ENCODE data around the gene CLEC16A.

CLEC16A gene

DNA sequence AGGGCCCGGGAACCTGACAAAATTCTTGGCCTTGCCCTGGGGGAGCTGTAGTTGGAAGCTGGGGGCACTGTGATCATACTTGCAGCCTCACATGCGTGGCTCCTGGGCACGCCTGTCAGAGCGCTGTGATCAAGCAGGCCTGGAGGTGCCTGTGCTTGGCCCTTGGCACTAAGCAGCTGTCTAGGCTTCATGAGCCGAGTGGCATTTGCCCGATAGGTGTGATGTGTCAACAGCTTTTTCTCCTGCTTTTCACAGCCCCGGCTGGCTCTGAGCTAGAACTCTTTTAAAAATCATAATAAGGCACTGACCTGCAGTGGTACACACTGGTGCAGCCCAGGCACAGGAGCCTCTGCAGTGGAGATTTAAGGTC, 197.9 kb downstream of the CLEC16A start:
- DNase-seq (ENCODE audit: low spot score) = no peak

DNA sequence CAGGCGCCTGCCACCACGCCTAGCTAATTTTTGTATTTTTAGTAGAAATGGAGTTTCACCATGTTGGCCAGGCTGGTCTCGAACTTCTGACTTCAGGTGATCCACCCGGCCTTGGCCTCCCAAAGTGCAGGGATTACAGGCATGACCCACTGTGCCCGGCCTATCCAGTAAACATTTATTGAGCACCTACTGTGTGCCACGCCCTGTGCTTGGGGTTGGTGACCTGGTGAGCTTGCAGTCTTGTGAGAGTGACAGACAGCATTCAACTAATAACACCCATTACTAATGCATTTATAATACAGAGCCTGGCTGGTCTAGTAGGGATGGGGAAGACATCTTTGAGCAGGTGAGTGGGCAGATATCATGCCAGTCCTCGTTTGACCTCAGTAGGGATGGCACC, 198.6 kb downstream of the CLEC16A start:
- DNase-seq (ENCODE audit: low spot score) = no peak

DNA sequence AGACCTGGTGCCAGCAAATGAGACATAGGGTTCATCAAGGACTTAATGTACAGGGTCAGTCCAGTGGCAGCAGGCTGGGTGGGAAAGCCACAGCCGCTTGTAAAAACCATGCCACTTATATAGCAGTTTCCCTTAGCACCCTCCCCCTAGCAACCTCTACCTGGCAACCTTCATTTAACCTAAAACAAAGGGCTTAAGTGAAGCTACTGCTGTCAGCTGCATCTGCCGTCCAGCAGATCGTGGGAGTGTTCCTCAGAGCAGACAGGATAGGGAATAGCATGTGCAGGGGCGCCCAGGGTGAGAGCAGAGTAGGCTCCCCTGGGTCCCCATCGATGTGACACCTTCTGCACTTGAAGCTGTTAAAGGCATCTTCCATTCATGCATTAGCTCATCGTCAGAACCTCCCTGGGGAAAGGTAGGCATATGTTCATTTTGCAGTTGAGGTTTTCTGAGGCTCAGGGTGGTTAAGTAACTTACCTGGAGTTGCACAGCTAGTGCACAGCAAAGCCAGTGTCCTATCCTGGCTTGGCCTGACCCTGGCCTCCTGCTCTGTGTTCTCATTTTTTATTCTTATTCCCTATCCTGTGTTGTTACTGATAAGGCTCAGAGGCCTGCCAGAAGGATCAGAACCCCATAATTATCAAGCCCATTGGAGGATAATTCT, 199.1 kb downstream of the CLEC16A start:
- DNase-seq (ENCODE audit: low spot score) = no peak

DNA sequence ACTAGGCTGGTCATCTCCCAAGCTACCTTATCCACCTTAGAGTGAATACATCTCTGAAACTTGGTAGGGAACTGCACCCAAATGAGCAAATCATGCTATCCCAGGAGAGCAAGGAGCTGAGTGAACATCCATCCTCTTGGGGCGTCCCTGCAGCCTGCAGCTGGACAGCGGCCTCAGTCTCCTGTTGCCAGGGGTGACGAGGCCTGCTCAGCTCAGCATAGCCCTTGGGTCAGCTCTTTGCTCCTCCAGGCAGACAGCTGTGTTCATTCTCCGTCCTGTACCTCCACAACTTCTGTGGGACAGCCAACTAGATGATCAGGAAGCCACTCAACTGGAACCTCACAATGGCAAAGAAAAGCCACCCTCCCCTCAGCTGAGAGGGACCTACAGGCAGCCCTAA, 199.8 kb downstream of the CLEC16A start:
- no peak for DNase-seq (ENCODE audit: low spot score)

DNA sequence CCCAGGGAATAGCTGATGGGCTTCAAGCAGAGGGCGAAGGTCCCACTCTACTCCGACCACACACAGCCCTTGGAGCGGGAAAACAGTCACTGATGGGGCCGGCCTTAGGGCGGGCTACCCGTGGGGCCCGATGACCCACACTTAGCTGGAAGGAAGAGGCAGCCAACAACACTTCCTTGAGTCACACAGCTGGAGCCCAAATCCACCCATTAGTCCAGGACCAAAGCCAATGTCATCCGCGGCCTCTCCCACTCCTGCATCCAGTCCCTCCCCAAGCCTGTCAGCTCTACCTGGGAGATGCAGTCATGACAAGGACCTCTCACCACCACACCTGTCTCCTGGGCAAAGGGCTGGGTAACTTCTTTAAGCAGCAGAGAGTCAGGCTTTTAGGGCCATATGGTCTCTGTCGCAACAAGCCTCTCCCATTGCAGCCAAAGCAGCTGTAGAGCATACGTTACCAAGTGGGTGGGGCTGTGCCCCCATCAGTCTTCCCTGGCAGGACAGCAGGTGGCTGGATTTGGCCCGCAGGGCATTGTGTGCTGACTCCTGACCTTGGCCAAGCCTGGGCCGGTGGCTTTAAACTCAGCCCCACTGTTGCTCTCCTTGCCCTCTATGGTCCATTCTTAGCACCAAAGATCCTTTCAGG, 200.9 kb downstream of the CLEC16A start:
- DNase-seq (ENCODE audit: low spot score) = no peak

DNA sequence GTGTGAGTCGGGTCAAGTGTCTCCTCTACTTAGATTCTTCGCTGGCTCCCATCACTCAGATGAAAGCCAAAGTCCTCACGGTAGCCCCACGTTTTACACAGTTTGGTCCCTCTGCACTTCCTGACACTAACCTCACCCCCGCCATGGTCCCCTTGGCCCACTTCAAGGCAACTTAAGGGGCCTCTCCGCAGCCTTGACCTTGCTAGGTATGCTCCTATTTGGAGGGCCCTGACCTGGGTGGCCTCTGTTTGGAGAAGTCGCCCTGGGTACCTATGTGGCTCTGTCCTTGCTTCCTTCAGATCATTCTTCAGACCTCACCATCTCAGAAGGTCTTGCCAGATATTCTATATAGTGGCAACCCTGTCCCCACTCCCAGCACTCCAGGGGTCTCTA, 201.5 kb downstream of the CLEC16A start:
- no peak for DNase-seq (ENCODE audit: low spot score)

DNA sequence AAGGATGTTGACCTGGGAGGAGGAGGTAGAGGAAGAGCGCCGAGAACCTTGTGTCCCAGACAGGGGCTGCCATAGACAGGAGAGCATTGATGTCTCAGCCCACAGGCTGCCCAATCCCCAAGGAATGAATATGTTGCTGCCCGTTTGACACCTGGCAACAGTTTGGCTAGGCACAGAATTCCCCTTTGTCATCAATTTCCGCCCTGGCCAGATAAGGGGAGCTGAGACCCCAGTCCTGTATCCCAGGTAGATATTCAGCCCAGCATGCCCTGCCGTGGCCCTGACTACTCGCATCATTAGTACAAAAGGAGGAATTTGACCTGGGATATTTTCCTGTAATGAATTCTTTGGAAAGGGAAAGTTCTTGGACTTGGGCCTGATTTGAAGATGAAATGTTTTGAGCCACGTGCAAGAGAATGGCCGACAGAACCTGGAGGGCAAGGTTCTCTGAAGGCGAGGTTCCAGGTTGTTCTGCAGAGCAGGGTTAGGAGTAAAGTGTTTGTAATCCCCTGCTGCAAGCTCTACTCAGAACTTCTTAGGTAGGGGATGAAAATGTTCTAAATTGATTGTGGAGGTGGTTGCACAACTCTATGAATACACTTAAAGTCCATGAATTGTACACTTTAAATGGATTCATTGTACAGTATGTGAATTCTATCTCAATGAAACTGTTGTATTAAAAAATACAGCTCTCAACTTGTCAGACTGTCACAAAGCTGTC, 202.8 kb downstream of the CLEC16A start:
- DNase-seq (ENCODE audit: low spot score) = no peak

DNA sequence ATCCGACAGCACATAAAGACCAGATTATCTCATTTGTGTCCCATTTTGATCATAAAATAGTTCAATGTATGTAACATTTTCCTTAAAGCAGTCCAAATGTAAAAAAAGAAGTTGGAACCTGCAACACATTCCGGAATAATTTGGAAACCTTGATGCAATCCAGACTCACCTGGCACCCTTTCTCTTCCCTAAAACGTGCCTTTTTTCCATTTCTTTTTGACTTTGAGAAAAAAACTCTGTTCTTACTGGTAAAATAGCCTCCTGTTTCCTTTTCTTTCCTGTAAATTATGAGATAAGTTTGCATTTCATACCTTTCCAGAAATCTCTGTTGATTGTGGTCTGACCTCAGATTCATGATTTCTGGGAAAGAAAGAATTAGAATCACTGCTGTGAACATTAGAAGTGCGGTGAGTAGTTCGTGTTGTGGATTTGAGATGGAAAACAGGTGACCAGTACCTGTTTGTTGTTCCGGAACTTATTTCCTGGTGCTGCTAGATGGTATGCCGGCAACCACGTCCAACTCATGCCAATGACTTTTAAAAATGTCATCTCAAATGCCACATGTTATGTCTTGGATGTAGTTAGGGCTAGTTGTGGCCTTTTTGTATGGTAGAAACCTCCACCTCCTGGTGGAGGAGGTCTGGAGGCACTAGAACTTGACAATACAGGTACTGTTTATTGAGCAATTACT, 203.5 kb downstream of the CLEC16A start:
- DNase-seq (ENCODE audit: low spot score) = no peak

- no peak for DNase-seq (ENCODE audit: low spot score)
Observed at GRCh38 chr16:11149011-11149616, 204.8 kb downstream of the CLEC16A start.

DNA sequence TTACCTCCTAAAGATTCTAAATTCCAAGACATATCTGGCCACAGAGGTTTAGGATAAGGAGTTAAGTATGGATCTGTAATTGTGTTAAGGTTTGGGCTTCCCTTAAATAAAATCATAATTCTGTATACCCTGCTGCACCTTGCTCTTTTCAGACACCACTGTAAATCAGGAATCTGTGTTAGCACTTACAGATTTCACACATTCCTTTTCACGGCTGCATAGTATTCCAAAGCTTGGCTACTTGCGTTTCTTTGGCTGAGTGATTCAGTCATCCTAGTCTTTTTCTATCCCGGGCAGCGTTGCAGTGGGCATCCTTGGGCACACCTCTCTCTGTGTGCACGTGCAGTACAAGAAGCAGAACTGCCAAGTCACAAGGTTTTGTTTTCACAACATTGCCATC, 205.8 kb downstream of the CLEC16A start:
- DNase-seq (ENCODE audit: low spot score) = no peak

GRCh38 chr16:11151156-11151884, 207.0 kb downstream of the CLEC16A start:
- no peak for DNase-seq (ENCODE audit: low spot score)

DNA sequence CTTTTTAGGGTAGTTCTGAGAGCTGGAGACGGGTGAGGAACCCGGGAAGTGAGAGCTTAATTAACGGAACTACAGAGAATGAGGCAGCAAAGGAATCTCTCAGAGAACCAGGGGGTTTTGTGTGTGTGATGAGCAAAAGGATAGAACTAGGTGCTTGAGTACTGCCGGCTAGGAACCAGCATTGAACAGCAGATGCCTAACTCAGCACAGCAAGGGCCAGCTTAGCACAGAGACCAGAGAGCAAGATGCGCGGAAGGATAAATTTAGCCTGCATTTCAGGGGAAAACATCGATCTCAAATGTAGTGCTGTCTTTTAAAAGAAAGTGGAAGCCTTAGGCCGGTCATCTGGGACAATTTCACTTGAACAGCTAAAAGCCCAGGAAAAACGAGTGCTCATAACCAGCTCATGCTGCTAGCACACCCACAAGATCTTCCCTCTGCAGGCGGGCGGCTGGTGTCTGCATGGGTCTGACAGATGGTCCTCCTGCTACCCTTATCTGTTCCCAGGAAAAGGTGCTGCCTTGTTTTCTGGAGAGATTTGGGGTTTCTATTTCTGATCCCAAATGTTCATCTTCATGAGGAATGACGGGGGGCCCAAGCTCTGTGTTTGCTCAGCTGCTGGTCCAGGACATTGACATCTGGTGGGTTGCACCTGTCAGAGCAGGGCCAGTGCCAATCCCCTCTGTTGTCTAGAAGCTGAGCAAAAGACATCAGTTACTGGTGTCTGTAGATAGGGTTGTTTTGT, 207.7 kb downstream of the CLEC16A start:
- no peak for DNase-seq (ENCODE audit: low spot score)

GRCh38 chr16:11152677-11153331, 208.4 kb downstream of the CLEC16A start:
- DNase-seq (ENCODE audit: low spot score) = no peak

GRCh38 chr16:11155284-11155806, 211.0 kb downstream of the CLEC16A start:
- no peak for DNase-seq (ENCODE audit: low spot score)

GRCh38 chr16:11156401-11156800, 212.0 kb downstream of the CLEC16A start:
- DNase-seq (ENCODE audit: low spot score) = no peak

- DNase-seq (ENCODE audit: low spot score) = no peak
Observed at GRCh38 chr16:11157143-11157542, 212.8 kb downstream of the CLEC16A start.

DNA sequence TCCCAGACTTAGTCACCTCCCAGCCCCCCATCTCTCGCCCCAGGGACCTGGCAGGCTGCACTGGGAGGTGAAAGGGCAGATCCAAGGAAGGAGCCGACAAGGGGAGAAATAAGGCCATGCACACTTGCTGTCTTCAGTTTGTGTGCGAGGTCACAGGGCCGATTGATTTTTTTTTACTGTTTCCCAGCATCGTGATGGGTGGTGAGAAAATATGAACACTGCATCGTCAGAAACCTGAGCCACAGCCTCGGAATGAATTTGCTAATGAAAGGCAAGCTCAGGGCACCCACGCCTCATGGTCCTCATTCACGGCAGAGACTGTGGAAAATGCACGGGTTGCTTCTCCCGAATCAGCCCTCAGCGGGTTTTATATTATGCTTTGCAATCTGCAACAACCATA, 213.7 kb downstream of the CLEC16A start:
- DNase-seq (ENCODE audit: low spot score) = no peak

DNA sequence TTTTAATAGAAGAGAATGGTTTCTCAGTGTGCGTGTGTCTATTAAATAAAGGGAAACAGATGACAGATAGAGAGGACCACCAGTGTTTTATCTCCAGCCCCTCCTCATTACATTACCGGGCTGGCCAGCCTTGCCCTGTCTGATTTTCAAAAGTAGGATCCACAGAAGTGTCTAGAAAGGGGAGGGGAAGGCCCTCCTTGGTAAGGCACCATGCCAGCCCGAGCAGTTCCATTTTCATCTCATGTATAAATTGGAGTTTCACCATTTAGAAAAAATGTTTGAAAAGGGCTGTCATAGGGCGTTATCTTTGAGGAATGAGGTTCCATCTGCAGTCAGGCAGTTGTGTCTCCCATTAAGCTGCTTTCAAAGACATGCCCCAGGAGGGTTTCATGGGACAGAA, 214.9 kb downstream of the CLEC16A start:
- DNase-seq (ENCODE audit: low spot score) = no peak

GRCh38 chr16:11160676-11161115, 216.3 kb downstream of the CLEC16A start:
- DNase-seq (ENCODE audit: low spot score) = no peak

GRCh38 chr16:11161439-11161838, 217.1 kb downstream of the CLEC16A start:
- no peak for DNase-seq (ENCODE audit: low spot score)

All from LoVo (cell line).